GM12801 (cell line): Measurements from ENCODE around the gene TTLL11.

ENCODE experiments used
- CTCF ChIP-seq: IDR thresholded peaks from one replicate; pipeline ENCODE4 v1.5.1; 2011; ENCODE audit warnings: control low read depth; ENCODE audit not compliant: insufficient read length; ENCODE audit errors: extremely low read depth

Gene TTLL11

GRCh38 chr9:121871431-121872025 is 221.6 kb downstream of the TTLL11 start:
- no peak for TF ChIP-seq CTCF

- TF ChIP-seq CTCF = no peak
Measured at GRCh38 chr9:121870271-121870670, 222.8 kb downstream of the TTLL11 start.

GRCh38 chr9:121868626-121869025 is 224.5 kb downstream of the TTLL11 start:
- no peak for TF ChIP-seq CTCF

- no peak for TF ChIP-seq CTCF
Measured at GRCh38 chr9:121866927-121867326, 226.2 kb downstream of the TTLL11 start.

GRCh38 chr9:121865884-121866283 is 227.2 kb downstream of the TTLL11 start:
- no peak for TF ChIP-seq CTCF

GRCh38 chr9:121865060-121865459 is 228.0 kb downstream of the TTLL11 start:
- no peak for TF ChIP-seq CTCF

GRCh38 chr9:121863955-121864354 is 229.2 kb downstream of the TTLL11 start:
- TF ChIP-seq CTCF = no peak
